Liver (tissue), 9 donors: ENCODE results near the gene DROSHA. TPM values are rescaled to one million over a fixed set of nuclear protein-coding genes. Genes with fewer than 3 reads are reported as not detected.

Experiments used
- DNase-seq: peaks from one replicate; pipeline ENCODE4 v3.0.0-alpha.2; 2017; ENCODE audit warnings: low spot score
- H3K27ac ChIP-seq, 2 donors: one replicate each; pipeline ENCODE4 v1.7.0; 2013; ENCODE audit warnings: inconsistent platforms in 2 of 2, low read length in 2 of 2, control low read depth in 1 of 2, low read depth in 1 of 2, mild to moderate bottlenecking in 1 of 2
- H3K27me3 ChIP-seq, 4 donors: one replicate each; pipeline versions ENCODE4 v1.6.1 to v1.7.0; 2013; ENCODE audit warnings: low read length in 3 of 4, inconsistent platforms in 1 of 4, mild to moderate bottlenecking in 1 of 4, moderate library complexity in 1 of 4; ENCODE audit not compliant: control insufficient read depth in 4 of 4, insufficient read depth in 4 of 4
- H3K36me3 ChIP-seq, 4 donors: one replicate each; pipeline versions ENCODE4 v1.6.1 to v1.7.0; 2013; ENCODE audit warnings: low read length in 3 of 4, mild to moderate bottlenecking in 3 of 4, low read depth in 1 of 4, moderate library complexity in 1 of 4; ENCODE audit not compliant: control insufficient read depth in 4 of 4, insufficient read depth in 3 of 4
- H3K4me1 ChIP-seq, 4 donors: one replicate each; pipeline versions ENCODE4 v1.6.1 to v1.7.0; 2013; ENCODE audit warnings: low read length in 3 of 4, mild to moderate bottlenecking in 3 of 4, moderate library complexity in 1 of 4; ENCODE audit not compliant: control insufficient read depth in 4 of 4, insufficient read depth in 4 of 4
- H3K4me3 ChIP-seq, 3 donors: one replicate each; pipeline versions ENCODE4 v1.6.1 to v1.7.0; 2013; ENCODE audit warnings: low read length in 3 of 3, control low read depth in 1 of 3, low read depth in 1 of 3, mild to moderate bottlenecking in 1 of 3
- H3K9ac ChIP-seq, 2 donors: one replicate each; pipeline ENCODE4 v1.7.0; 2013; ENCODE audit warnings: low read length in 2 of 2, mild to moderate bottlenecking in 2 of 2, moderate library complexity in 2 of 2, control low read depth in 1 of 2, low read depth in 1 of 2
- H3K9me3 ChIP-seq, 4 donors: one replicate each; pipeline versions ENCODE4 v1.6.1 to v1.7.0; 2013; ENCODE audit warnings: low read length in 3 of 4; ENCODE audit not compliant: control insufficient read depth in 4 of 4
- GABPA ChIP-seq, 2 donors: IDR thresholded peaks in 1 of 2; conservative IDR thresholded peaks in 1 of 2; 2 replicates each; pipeline ENCODE4 v1.6.1; 2016; ENCODE audit warnings: antibody characterized with exemption in 2 of 2, mild to moderate bottlenecking in 1 of 2, moderate library complexity in 1 of 2
- HNF4A ChIP-seq, 2 donors: conservative IDR thresholded peaks; 2 replicates each; pipeline ENCODE4 v1.6.1; 2016; ENCODE audit warnings: antibody characterized with exemption in 2 of 2, mild to moderate bottlenecking in 2 of 2
- RAD21 ChIP-seq, 2 donors: IDR thresholded peaks; 2 replicates each; pipeline ENCODE4 v1.6.1; 2016; ENCODE audit warnings: antibody characterized with exemption in 2 of 2, mild to moderate bottlenecking in 2 of 2
- SP1 ChIP-seq: IDR thresholded peaks from 2 replicates; pipeline ENCODE4 v1.6.1; 2018; ENCODE audit warnings: antibody characterized with exemption, mild to moderate bottlenecking
- YY1 ChIP-seq: IDR thresholded peaks from 2 replicates; pipeline ENCODE4 v1.6.1; 2016; ENCODE audit warnings: antibody characterized with exemption, mild to moderate bottlenecking
- WGBS: extraction: QIAGEN DNeasy Blood & Tissue Kit; methylation state at CpG from one replicate; pipeline ENCODE4 v1.1.7; 2013; 5-methylcytosine and 5-hydroxymethylcytosine counted together
- polyA plus RNA-seq, 2 donors: library from polyadenylated mRNA; stranded (reverse) in 1 of 2; unstranded in 1 of 2; fragments of 200-250 nt in 1 of 2; fragments of >200 nt in 1 of 2; fragmentation: Nextera tagmentation in 1 of 2; extraction: Ambion mirVana in 1 of 2; gene quantifications; one replicate each; pipeline versions ENCODE4 v1.2.1 to v1.2.3, GENCODE V29; 2013 to 2015
- total RNA-seq, 2 donors: library from RNA; depleted of rRNA; stranded (reverse); fragments of >200 nt; gene quantifications; one replicate each; pipeline ENCODE4 v1.2.3, GENCODE V29; 2014
- TF ChIP-seq, protein P1 (sequence below): IDR thresholded peaks from 2 replicates; pipeline ENCODE4 v1.6.1; 2016; ENCODE audit warnings: antibody characterized with exemption
- TF ChIP-seq, protein P2 (sequence below): fragments of 150-350 bp; IDR thresholded peaks from 2 replicates; pipeline ENCODE4 v1.5.1; 2017; ENCODE audit warnings: improper control_type of control experiment, low read depth, low read length; ENCODE audit not compliant: missing input control
- TF ChIP-seq, protein P3 (sequence below): IDR thresholded peaks from 2 replicates; pipeline ENCODE4 v1.6.1; 2016; ENCODE audit warnings: antibody characterized with exemption, mild to moderate bottlenecking
- TF ChIP-seq, protein P4 (sequence below): IDR thresholded peaks from 2 replicates; pipeline ENCODE4 v1.6.1; 2016; ENCODE audit warnings: antibody characterized with exemption
- donor health status: healthy.
- donor health status: healthy.
- donor health status: healthy.
- donor health status: healthy.
- donor health status: healthy.

Gene DROSHA
- total and polyA plus RNA-seq, 4 donors = 8.2 to 25.4 (median 15.4) TPM

DNA sequence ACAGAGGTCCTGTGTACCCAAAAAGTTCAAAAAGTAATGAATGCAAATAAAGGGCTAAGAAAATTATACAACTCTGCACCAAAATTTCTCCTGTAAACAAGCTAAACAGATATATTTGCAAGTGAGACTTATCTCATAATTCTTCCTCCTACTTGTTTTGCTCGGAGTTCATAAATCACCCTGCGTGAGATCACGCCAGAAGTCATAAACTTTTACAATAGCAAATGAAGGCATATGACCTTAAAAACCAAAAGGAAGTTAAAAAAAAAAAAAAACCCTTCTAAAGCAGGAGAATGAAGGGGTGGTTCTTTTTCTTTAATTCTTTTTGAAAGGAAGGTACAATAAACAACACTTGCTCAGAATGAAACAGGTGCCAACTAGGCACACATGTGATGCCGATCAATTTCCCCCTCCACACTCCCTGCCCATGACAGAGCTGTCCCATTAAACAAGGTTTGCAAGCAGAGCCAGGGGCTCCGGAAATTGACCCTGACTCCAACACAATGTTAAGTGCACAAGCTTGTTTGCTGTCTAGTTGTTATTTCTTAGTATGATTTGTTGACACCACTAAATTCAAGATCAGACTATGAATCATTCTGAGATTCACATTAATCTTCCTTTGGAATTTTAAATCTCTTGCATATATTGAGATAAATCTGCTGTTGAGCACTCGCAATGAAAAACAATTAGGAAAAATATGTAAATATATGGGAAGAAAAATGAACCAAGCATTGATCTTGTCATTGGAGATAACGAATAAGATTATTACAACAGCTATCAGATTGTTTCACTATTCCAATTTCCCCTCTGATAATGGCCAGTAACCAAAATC is 46.3 kb downstream of the DROSHA start:
- no peaks in the 10 kb centered on the region for H3K9me3 ChIP-seq
- no peaks in the 10 kb centered on the region for H3K27me3 ChIP-seq
- TF ChIP-seq HNF4A (conservative IDR thresholded peaks at IDR 0.05) (no peak), YY1 (no peak)
- TF ChIP-seq, protein P1, sequence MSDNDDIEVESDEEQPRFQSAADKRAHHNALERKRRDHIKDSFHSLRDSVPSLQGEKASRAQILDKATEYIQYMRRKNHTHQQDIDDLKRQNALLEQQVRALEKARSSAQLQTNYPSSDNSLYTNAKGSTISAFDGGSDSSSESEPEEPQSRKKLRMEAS = no peak
- TF ChIP-seq, protein P2, sequence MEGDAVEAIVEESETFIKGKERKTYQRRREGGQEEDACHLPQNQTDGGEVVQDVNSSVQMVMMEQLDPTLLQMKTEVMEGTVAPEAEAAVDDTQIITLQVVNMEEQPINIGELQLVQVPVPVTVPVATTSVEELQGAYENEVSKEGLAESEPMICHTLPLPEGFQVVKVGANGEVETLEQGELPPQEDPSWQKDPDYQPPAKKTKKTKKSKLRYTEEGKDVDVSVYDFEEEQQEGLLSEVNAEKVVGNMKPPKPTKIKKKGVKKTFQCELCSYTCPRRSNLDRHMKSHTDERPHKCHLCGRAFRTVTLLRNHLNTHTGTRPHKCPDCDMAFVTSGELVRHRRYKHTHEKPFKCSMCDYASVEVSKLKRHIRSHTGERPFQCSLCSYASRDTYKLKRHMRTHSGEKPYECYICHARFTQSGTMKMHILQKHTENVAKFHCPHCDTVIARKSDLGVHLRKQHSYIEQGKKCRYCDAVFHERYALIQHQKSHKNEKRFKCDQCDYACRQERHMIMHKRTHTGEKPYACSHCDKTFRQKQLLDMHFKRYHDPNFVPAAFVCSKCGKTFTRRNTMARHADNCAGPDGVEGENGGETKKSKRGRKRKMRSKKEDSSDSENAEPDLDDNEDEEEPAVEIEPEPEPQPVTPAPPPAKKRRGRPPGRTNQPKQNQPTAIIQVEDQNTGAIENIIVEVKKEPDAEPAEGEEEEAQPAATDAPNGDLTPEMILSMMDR = no peak
- TF ChIP-seq, protein P3, sequence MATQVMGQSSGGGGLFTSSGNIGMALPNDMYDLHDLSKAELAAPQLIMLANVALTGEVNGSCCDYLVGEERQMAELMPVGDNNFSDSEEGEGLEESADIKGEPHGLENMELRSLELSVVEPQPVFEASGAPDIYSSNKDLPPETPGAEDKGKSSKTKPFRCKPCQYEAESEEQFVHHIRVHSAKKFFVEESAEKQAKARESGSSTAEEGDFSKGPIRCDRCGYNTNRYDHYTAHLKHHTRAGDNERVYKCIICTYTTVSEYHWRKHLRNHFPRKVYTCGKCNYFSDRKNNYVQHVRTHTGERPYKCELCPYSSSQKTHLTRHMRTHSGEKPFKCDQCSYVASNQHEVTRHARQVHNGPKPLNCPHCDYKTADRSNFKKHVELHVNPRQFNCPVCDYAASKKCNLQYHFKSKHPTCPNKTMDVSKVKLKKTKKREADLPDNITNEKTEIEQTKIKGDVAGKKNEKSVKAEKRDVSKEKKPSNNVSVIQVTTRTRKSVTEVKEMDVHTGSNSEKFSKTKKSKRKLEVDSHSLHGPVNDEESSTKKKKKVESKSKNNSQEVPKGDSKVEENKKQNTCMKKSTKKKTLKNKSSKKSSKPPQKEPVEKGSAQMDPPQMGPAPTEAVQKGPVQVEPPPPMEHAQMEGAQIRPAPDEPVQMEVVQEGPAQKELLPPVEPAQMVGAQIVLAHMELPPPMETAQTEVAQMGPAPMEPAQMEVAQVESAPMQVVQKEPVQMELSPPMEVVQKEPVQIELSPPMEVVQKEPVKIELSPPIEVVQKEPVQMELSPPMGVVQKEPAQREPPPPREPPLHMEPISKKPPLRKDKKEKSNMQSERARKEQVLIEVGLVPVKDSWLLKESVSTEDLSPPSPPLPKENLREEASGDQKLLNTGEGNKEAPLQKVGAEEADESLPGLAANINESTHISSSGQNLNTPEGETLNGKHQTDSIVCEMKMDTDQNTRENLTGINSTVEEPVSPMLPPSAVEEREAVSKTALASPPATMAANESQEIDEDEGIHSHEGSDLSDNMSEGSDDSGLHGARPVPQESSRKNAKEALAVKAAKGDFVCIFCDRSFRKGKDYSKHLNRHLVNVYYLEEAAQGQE = no peak
- H3K9ac ChIP-seq = no peak overlapping the region
- no peaks in the 10 kb centered on the region for H3K4me1 ChIP-seq
- WGBS = 72% methylated on average over 7 of the region's 7 CpGs
- DNase-seq = no peak
- peaks cover 8 to 34% (median 20%) of the 10 kb centered on the region in 4 donors for H3K36me3 ChIP-seq
- no peak overlapping the region for H3K27ac ChIP-seq
- no peak overlapping the region for H3K4me3 ChIP-seq

DNA sequence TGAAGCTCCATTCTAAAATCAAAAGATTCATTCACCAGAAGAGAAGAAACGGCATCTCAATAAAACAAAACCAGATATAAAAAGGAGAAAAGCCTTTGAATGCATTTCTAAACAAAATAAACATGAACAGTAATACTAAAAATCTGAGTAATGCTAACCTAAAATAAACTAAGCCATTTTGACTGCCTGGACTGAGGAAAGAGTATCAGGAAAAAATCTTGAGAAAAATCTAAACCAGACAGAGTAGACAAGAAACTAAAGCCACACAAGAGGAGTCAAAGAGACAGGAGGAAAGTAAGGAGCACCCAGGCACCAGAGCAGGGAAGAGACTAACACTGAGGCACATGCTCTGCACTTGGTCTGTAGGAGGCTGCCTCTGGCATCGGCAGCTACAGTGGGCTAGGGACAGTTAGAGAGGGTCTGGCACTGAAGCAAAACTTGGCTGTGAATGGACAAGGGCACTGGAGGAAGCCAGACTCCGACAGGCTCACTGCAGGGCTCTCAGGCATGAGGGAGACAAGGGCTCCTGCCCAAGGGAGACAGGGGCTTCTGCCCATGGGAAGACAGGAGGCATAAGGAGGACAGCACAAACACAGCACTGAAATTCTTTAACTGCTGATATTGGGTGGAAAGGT is 50.2 kb downstream of the DROSHA start:
- Histone ChIP-seq H3K4me1 (no peaks in the 10 kb centered on the region), H3K4me3 (no peak overlapping the region), H3K27me3 (no peaks in the 10 kb centered on the region), H3K9me3 (no peaks in the 10 kb centered on the region), H3K9ac (no peak overlapping the region), H3K36me3 (peaks cover 4 to 19% (median 14%) of the 10 kb centered on the region in 4 donors), H3K27ac (no peak overlapping the region)
- DNase-seq = no peak
- WGBS = 80% methylated on average over 3 of the region's 3 CpGs
- TF ChIP-seq, protein P3 = no peak
- no peak for TF ChIP-seq RAD21 (IDR thresholded peaks at IDR 0.05)
- no peak for TF ChIP-seq YY1
- TF ChIP-seq, protein P1 = no peak
- TF ChIP-seq GABPA (IDR thresholded peaks at IDR 0.05 in 1 of 2, conservative IDR thresholded peaks at IDR 0.05 in 1 of 2) = no peak
- no peak for TF ChIP-seq SP1
- TF ChIP-seq, protein P2 = no peak
- TF ChIP-seq HNF4A (conservative IDR thresholded peaks at IDR 0.05) = no peak
- TF ChIP-seq, protein P4, sequence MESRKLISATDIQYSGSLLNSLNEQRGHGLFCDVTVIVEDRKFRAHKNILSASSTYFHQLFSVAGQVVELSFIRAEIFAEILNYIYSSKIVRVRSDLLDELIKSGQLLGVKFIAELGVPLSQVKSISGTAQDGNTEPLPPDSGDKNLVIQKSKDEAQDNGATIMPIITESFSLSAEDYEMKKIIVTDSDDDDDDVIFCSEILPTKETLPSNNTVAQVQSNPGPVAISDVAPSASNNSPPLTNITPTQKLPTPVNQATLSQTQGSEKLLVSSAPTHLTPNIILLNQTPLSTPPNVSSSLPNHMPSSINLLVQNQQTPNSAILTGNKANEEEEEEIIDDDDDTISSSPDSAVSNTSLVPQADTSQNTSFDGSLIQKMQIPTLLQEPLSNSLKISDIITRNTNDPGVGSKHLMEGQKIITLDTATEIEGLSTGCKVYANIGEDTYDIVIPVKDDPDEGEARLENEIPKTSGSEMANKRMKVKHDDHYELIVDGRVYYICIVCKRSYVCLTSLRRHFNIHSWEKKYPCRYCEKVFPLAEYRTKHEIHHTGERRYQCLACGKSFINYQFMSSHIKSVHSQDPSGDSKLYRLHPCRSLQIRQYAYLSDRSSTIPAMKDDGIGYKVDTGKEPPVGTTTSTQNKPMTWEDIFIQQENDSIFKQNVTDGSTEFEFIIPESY = no peak
